Measurements from ENCODE around the gene TOGARAM1. TPM values are rescaled to one million over a fixed set of nuclear protein-coding genes. Genes with fewer than 3 reads are reported as not detected.
"Not testable (repeated sequence)": the region's sequence is repeated elsewhere in the genome, so short reads cannot be mapped to it uniquely, and the experiment has no call there.

The TOGARAM1 gene
- total RNA-seq, 1 experiment from 2014 or later: 34.2 TPM

GRCh38 chr14:45072126-45072525 is 110.1 kb downstream of the TOGARAM1 start:
- Histone ChIP-seq H4K20me1 (ENCODE audit: insufficient read depth, low read depth, low read length) (no peaks in the 10 kb centered on the region), H3K4me2 (ENCODE audit: low read depth, low read length, poor library complexity, severe bottlenecking) (no peak overlapping the region), H3K9ac (ENCODE audit: low read length) (no peak overlapping the region), H3K27me3 (ENCODE audit: low read length) (no peaks in the 10 kb centered on the region), H3K9me3 (ENCODE audit: low read length) (no peaks in the 10 kb centered on the region), H2AFZ (ENCODE audit: low read length) (no peak overlapping the region), H3K27ac (ENCODE audit: low read length) (no peak overlapping the region), H3K36me3 (ENCODE audit: insufficient read depth, low read length) (peaks cover 10% of the 10 kb centered on the region; the same call in 1 of the 2 replicates), H3K9me2 (replicated peaks; ENCODE audit: insufficient read depth, low read length) (no peaks in the 10 kb centered on the region), H3K4me3 (ENCODE audit: low read length) (no peak overlapping the region), H3K4me1 (ENCODE audit: low read length) (no peaks in the 10 kb centered on the region), H3K79me2 (ENCODE audit: low read length) (no peaks in the 10 kb centered on the region)
- DNase-seq: no peak

GRCh38 chr14:45073231-45073879 is 111.4 kb downstream of the TOGARAM1 start:
- no peak overlapping the region for H3K9ac ChIP-seq (ENCODE audit: low read length)

GRCh38 chr14:45078323-45078722 is 116.3 kb downstream of the TOGARAM1 start:
- H3K79me2 ChIP-seq (ENCODE audit: low read length): no peaks in the 10 kb centered on the region
- H3K4me3 ChIP-seq (ENCODE audit: low read length): no peak overlapping the region
- peaks cover 4% of the 10 kb centered on the region for H3K4me1 ChIP-seq (ENCODE audit: low read length)
- H3K4me2 ChIP-seq (ENCODE audit: low read depth, low read length, poor library complexity, severe bottlenecking): no peak overlapping the region
- no peak overlapping the region for H3K27ac ChIP-seq (ENCODE audit: low read length)
- H2AFZ ChIP-seq (ENCODE audit: low read length): no peak overlapping the region
- H3K9me2 ChIP-seq (replicated peaks; ENCODE audit: insufficient read depth, low read length): no peaks in the 10 kb centered on the region
- H3K36me3 ChIP-seq (ENCODE audit: insufficient read depth, low read length): no peaks in the 10 kb centered on the region; the same call in 1 of the 2 replicates
- no peaks in the 10 kb centered on the region for H3K27me3 ChIP-seq (ENCODE audit: low read length)
- no peaks in the 10 kb centered on the region for H4K20me1 ChIP-seq (ENCODE audit: insufficient read depth, low read depth, low read length)
- H3K9ac ChIP-seq (ENCODE audit: low read length): no peak overlapping the region
- H3K9me3 ChIP-seq (ENCODE audit: low read length): no peaks in the 10 kb centered on the region
- no peak for DNase-seq

More at GRCh38 chr14:45073231-45073879, 111.4 kb downstream of the TOGARAM1 start:
- Histone ChIP-seq H3K79me2 (ENCODE audit: low read length) (no peaks in the 10 kb centered on the region), H3K9me3 (ENCODE audit: low read length) (no peaks in the 10 kb centered on the region), H3K36me3 (ENCODE audit: insufficient read depth, low read length) (peaks cover 5% of the 10 kb centered on the region; the same call in 1 of the 2 replicates), H3K9me2 (replicated peaks; ENCODE audit: insufficient read depth, low read length) (no peaks in the 10 kb centered on the region), H3K4me2 (ENCODE audit: low read depth, low read length, poor library complexity, severe bottlenecking) (no peak overlapping the region), H2AFZ (ENCODE audit: low read length) (no peak overlapping the region), H3K4me1 (ENCODE audit: low read length) (no peaks in the 10 kb centered on the region), H4K20me1 (ENCODE audit: insufficient read depth, low read depth, low read length) (no peaks in the 10 kb centered on the region), H3K27me3 (ENCODE audit: low read length) (no peaks in the 10 kb centered on the region), H3K4me3 (ENCODE audit: low read length) (no peak overlapping the region), H3K27ac (ENCODE audit: low read length) (no peak overlapping the region)
- no peak for DNase-seq

- not testable (repeated sequence) for H3K27me3 ChIP-seq (ENCODE audit: low read length); H3K9me2 ChIP-seq (replicated peaks; ENCODE audit: insufficient read depth, low read length); H3K4me3 ChIP-seq (ENCODE audit: low read length); H3K9me3 ChIP-seq (ENCODE audit: low read length); H3K9ac ChIP-seq (ENCODE audit: low read length); DNase-seq; H3K4me2 ChIP-seq (ENCODE audit: low read depth, low read length, poor library complexity, severe bottlenecking); H3K27ac ChIP-seq (ENCODE audit: low read length); H2AFZ ChIP-seq (ENCODE audit: low read length); H4K20me1 ChIP-seq (ENCODE audit: insufficient read depth, low read depth, low read length); H3K36me3 ChIP-seq (ENCODE audit: insufficient read depth, low read length)
- H3K79me2 ChIP-seq (ENCODE audit: low read length): peaks cover 15% of the 10 kb centered on the region
- peaks cover 12% of the 10 kb centered on the region for H3K4me1 ChIP-seq (ENCODE audit: low read length)
These were observed 118.5 kb downstream of the TOGARAM1 start for GRCh38 chr14:45080416-45080968.

- H3K4me3 ChIP-seq (ENCODE audit: low read length); H2AFZ ChIP-seq (ENCODE audit: low read length); H3K4me2 ChIP-seq (ENCODE audit: low read depth, low read length, poor library complexity, severe bottlenecking); H3K27ac ChIP-seq (ENCODE audit: low read length); H3K9me3 ChIP-seq (ENCODE audit: low read length); H3K36me3 ChIP-seq (ENCODE audit: insufficient read depth, low read length); H3K27me3 ChIP-seq (ENCODE audit: low read length); H3K9me2 ChIP-seq (replicated peaks; ENCODE audit: insufficient read depth, low read length); DNase-seq; H3K9ac ChIP-seq (ENCODE audit: low read length): not testable (repeated sequence)
- Histone ChIP-seq H3K4me1 (ENCODE audit: low read length) (peaks cover 18% of the 10 kb centered on the region), H3K79me2 (ENCODE audit: low read length) (peaks cover 21% of the 10 kb centered on the region), H4K20me1 (ENCODE audit: insufficient read depth, low read depth, low read length) (peaks cover 13% of the 10 kb centered on the region; the same call in 1 of the 2 replicates)
These were observed 119.1 kb downstream of the TOGARAM1 start for GRCh38 chr14:45081096-45081495.

GRCh38 chr14:45082420-45082819 is 120.4 kb downstream of the TOGARAM1 start:
- H3K79me2 ChIP-seq (ENCODE audit: low read length): peaks cover 34% of the 10 kb centered on the region
- no peaks in the 10 kb centered on the region for H3K27me3 ChIP-seq (ENCODE audit: low read length)
- no peak overlapping the region; the same call in 1 of the 2 replicates for H2AFZ ChIP-seq (ENCODE audit: low read length)
- peaks cover 31% of the 10 kb centered on the region for H3K4me1 ChIP-seq (ENCODE audit: low read length)
- H4K20me1 ChIP-seq (ENCODE audit: insufficient read depth, low read depth, low read length): peaks cover 24% of the 10 kb centered on the region; the same call in 1 of the 2 replicates
- H3K9me2 ChIP-seq (replicated peaks; ENCODE audit: insufficient read depth, low read length): no peaks in the 10 kb centered on the region
- DNase-seq: no peak
- no peak overlapping the region for H3K27ac ChIP-seq (ENCODE audit: low read length)
- H3K9ac ChIP-seq (ENCODE audit: low read length): no peak overlapping the region
- H3K4me3 ChIP-seq (ENCODE audit: low read length): no peak overlapping the region
- H3K4me2 ChIP-seq (ENCODE audit: low read depth, low read length, poor library complexity, severe bottlenecking): no peak overlapping the region
- no peaks in the 10 kb centered on the region for H3K36me3 ChIP-seq (ENCODE audit: insufficient read depth, low read length)
- H3K9me3 ChIP-seq (ENCODE audit: low read length): no peaks in the 10 kb centered on the region

- H3K27ac ChIP-seq (ENCODE audit: low read length): no peak overlapping the region
- H3K9me3 ChIP-seq (ENCODE audit: low read length): no peaks in the 10 kb centered on the region
- H3K27me3 ChIP-seq (ENCODE audit: low read length): no peaks in the 10 kb centered on the region
- peak overlapping the region; percentile 63 for H3K9ac ChIP-seq (ENCODE audit: low read length)
- peak overlapping the region; percentile 87 for H3K4me2 ChIP-seq (ENCODE audit: low read depth, low read length, poor library complexity, severe bottlenecking)
- peaks cover 41% of the 10 kb centered on the region for H3K4me1 ChIP-seq (ENCODE audit: low read length)
- peak overlapping the region; percentile 83 for H3K4me3 ChIP-seq (ENCODE audit: low read length)
- H2AFZ ChIP-seq (ENCODE audit: low read length): peak overlapping the region; percentile 82
- H4K20me1 ChIP-seq (ENCODE audit: insufficient read depth, low read depth, low read length): peaks cover 24% of the 10 kb centered on the region; the same call in 1 of the 2 replicates
- H3K36me3 ChIP-seq (ENCODE audit: insufficient read depth, low read length): peaks cover 6% of the 10 kb centered on the region; the same call in 1 of the 2 replicates
- no peaks in the 10 kb centered on the region for H3K9me2 ChIP-seq (replicated peaks; ENCODE audit: insufficient read depth, low read length)
- peaks cover 46% of the 10 kb centered on the region for H3K79me2 ChIP-seq (ENCODE audit: low read length)
- DNase-seq: no peak
These were observed 121.6 kb downstream of the TOGARAM1 start for GRCh38 chr14:45083617-45083975.

- DNase-seq: peak; percentile 99
- no peaks in the 10 kb centered on the region for H3K9me3 ChIP-seq (ENCODE audit: low read length)
- H3K9me2 ChIP-seq (replicated peaks; ENCODE audit: insufficient read depth, low read length): no peaks in the 10 kb centered on the region
- peak within 1 kb of the TSS; percentile 83 for H3K4me3 ChIP-seq (ENCODE audit: low read length)
- H3K9ac ChIP-seq (ENCODE audit: low read length): peak within 1 kb of the TSS; percentile 82
- no peaks in the 10 kb centered on the region for H3K27me3 ChIP-seq (ENCODE audit: low read length)
- peaks cover 52% of the 10 kb centered on the region for H3K79me2 ChIP-seq (ENCODE audit: low read length)
- peaks cover 11% of the 10 kb centered on the region; the same call in 1 of the 2 replicates for H3K36me3 ChIP-seq (ENCODE audit: insufficient read depth, low read length)
- H3K4me2 ChIP-seq (ENCODE audit: low read depth, low read length, poor library complexity, severe bottlenecking): peak within 1 kb of the TSS; percentile 87
- H2AFZ ChIP-seq (ENCODE audit: low read length): peak within 1 kb of the TSS; percentile 82
- H4K20me1 ChIP-seq (ENCODE audit: insufficient read depth, low read depth, low read length): peaks cover 24% of the 10 kb centered on the region; the same call in 1 of the 2 replicates
- peaks cover 46% of the 10 kb centered on the region for H3K4me1 ChIP-seq (ENCODE audit: low read length)
- H3K27ac ChIP-seq (ENCODE audit: low read length): peak within 1 kb of the TSS; percentile 78
These were observed 122.2 kb downstream of the TOGARAM1 start, which contains the start of gene PRPF39 for GRCh38 chr14:45083976-45084722. PRPF39 (plus strand) TSS chr14:45084116; CDS start chr14:45095240, 11,124 bp downstream.
